HS-27A (cell line): ENCODE measurements around the gene TPSD1.
"Not testable (repeated sequence)": the region's sequence is repeated elsewhere in the genome, so short reads cannot be mapped to it uniquely, and the experiment has no call there.

Experiments used
- DNase-seq: peaks from one replicate; pipeline ENCODE4 v3.0.0-alpha.2; 2012; ENCODE audit warnings: low read depth, missing footprints

Gene TPSD1

DNA sequence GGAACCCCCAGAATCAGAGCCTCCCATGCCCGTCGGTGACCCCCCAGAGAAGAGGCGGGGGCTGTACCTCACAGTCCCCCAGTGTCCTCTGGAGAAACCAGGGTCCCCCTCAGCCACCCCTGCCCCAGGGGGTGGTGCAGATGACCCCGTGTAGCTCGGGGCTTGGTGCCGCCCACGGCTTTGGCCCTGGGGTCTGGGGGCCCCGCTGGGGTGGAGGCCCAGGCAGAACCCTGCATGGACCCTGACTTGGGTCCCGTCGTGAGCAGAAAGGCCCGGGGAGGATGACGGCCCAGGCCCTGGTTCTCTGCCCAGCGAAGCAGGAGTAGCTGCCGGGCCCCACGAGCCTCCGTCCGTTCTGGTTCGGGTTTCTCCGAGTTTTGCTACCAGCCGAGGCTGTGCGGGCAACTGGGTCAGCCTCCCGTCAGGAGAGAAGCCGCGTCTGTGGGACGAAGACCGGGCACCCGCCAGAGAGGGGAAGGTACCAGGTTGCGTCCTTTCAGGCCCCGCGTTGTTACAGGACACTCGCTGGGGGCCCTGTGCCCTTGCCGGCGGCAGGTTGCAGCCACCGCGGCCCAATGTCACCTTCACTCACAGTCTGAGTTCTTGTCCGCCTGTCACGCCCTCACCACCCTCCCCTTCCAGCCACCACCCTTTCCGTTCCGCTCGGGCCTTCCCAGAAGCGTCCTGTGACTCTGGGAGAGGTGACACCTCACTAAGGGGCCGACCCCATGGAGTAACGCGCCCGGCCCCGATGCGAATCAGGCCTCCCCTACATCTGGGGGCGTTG is 34.8 kb upstream of the TPSD1 start:
- DNase-seq = no peak

DNA sequence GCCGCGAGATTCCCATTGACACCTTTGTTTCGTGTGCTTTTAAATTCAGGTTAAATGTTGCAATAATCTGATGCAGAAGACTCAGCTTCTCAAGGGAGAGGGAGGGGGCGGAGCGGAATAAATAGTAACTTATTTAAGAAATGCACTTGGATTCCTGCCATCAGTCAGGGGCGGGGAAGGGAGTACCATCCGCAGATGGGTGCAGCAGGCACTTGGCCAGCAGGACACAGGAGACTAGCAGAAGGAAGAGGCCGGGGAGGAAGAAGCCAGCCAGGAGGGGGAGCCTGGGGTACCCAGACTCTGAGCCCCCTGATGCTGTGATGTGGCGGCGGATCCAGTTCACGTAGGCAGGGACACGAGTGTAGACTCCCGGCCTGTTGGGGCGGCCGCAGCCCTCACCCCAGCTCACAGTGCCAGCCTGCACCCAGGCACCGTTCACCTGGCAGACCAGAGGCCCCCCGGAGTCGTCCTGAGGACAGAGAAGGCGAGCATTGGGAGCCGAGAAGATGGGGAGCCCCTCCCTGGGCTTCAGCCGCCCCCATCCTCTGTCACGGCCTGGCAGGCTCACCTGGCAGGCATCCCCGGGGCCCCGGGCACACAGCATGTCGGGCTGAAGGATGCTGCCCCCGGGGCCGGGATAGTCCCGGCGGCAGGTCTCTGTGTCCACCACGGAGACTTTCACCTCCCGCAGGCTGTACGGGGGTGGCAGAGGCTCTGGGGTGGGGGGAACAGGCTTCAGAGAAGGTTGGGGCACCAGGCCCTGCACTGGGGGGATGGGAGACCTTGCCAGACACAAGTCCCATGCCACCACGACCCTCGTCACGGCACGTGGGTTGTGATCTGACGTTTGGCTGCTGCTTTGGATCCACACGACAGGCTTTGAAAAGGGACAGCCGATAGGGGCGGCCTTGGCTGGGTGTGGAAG is 34.0 kb upstream of the TPSD1 start:
- no peak for DNase-seq

DNA sequence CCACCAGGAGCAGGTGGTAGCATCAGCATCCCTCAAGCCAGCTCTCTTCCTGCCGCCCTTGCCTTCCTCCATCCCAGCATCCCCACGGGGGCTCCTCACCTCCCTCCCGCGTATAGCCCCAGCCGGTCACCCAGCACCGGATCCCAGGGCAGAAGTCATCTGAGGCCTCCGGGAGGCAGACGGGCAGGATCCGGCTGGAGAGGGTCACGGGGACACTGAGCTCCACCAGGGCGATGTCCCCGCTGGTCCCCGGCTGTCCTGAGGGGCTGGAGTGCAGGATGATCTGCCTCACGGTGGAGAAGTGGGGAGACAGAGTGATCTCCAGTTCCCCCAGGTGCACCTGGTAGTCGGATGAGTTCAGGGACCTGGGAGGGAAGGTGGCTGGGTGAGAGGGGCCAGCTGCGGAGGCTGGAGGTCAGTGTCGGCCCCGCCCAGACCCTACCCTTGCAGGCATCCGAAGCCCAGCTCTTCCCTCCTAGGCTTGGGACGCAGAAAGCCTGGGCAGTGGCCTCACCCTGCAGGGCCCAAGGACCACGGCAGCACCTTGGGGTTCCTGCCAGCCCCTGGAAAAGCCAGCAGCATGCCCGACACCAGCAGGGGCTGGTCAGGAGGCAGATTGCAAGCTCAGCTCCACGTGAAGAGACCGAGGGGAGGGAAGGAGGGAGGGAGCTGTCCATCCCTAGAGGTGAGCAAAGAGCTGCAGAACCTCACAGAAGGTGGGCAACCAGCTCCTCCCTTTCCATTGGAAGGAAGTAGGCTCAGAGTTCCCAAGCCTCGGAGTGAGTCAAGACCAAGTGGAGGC is 33.1 kb upstream of the TPSD1 start:
- no peak for DNase-seq

DNA sequence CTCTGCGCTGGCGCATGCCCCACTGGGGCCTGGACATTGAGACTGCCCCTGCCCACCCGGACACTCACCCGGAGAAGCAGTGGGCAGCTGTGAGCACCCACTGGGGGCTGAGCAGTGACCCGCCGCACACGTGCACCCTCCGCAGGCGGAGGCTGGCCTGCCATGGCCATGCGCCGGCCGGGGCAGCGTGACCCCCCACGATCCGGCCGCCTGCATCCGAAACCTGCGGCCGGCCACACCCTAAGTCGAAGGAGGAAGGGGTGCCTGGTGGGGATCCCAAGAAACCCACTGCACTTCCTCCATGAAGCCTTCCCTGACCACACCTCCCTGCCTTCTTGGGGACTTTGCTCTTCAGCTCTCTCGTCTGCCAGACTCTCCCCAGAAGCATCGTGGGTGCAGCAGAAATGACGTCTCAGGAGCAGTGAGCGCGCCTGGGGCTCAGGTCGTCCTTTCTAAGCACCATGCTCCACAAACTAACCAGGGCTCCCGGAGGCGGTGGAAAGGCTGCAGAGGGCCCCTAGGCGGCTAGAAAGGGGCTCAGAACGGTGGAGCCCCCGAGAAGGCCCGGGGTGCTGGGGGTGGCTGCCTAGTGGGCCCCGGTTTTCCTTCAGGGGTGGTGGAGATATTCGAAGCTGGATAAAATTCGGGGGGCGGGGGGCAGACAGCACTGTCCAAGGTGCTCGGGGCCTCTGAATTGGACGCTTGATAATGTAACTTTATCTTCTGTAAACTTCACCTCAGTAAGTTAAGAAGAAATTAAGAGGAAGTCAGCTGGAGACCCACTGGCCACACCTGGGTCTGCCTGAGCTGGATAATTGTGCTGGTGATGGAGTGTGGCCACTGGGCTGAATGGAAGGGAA is 32.3 kb upstream of the TPSD1 start:
- DNase-seq = no peak

DNA sequence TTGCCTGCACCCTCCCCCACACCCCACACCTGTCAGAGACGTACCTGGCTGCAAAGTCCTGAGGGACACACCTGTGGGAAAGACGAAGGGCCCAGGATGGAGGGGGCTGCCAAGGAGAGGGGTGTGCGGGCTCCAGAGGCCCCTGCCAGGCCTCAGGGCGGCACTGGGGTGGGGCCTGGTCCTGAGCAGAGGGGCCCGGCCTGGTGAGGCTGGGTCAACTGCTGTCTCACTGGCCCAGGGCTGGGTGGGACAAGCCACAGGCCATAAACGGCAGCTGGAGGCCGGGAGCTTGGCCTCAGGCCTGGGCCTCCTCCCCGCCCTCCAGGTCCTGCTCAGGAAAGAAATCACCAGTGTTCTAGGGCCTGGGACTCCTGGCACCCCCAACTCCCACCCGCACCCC is 31.3 kb upstream of the TPSD1 start:
- no peak for DNase-seq

DNA sequence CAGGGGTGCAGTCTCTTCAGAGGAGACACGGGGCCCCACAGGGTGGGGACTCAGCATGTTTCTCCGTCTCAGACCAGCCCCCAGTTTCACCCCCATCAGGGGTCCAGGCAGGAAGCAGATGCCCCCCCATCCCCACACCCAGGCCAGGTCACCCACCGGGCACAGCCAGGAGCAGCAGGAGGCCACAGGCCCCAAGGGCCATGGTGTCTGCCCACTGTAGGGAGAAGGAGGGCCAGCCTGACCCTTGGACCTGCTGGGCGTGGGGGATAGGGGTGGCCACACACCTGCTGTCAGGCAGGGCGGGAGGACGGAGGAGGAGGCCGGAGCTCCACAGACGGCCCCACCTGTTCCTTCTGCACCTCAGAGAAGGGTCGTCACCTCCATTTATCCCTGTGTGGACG is 30.8 kb upstream of the TPSD1 start, which contains the start of gene TPSG1:
TPSG1 (minus strand) TSS at position 218 of the 401 bp plus-strand sequence; CDS start at position 202, 16 bp downstream.
- no peak for DNase-seq

DNA sequence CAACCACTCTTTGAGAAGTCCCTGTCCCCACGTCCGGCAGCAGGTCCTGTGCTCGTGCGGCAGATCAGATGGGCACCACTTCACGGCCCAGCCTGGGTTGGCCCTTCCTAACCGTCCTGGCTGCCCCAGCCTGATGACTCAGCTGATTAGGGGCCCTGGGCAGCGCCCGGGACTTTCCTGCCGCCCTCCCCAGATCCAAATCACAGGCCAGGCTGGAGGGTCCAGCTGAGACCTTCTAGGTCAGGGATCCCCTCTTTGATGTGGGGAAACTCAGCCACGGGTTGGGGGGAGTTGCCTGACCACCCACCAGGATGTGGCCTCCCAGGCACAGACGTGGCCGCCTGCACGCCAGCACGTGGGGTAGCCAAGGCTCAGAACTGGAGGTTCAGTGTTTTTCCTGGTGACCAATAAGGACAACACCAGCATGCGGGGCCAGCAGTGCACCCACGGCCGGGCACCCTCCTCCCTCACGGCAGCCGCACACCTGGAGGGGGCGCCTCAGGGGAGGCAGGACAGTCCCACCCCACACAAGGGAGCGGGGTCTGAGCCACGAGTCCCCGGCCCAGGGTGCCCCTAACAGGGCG is 30.0 kb upstream of the TPSD1 start:
- not testable (repeated sequence) for DNase-seq

DNA sequence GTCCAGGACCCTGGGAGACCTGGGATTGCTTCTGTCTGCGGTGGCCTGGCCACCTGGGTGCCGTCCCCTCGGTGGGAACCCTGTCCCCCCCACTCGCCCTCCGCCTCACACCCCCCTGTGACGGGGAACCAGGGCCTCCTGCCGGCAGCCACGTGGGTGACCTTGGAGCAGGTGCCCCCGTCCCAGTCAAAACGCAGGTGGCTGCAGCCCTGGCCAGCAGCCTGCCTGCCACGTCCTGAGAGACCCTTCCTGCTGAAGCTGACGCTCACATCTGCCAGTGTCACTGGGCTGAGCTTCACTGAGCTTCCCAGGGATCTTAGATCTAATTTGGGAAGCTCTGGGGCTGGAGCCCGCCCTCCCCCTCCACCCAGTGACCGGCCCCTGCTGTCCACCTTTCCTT is 29.2 kb upstream of the TPSD1 start:
- DNase-seq = not testable (repeated sequence)

DNA sequence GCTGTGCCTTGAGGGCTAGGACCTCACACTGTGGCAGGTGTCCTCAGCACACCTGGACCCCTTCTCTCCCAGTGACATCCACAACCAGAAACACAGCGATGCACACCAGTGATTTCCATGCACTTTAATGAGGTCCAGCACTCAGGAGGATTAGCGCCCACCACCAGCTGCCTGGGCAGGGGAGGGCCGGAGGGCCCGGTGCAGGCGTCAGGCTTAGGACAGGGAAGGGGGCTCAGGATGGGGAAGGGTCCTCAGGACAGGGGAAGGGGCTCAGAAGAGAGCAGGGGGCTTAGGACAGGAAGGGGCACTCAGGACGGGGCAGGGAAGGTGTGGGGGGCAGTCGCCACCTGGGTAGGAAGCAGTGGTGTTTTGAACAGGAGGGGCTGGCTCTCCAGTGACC is 27.6 kb upstream of the TPSD1 start:
- DNase-seq = not testable (repeated sequence)

DNA sequence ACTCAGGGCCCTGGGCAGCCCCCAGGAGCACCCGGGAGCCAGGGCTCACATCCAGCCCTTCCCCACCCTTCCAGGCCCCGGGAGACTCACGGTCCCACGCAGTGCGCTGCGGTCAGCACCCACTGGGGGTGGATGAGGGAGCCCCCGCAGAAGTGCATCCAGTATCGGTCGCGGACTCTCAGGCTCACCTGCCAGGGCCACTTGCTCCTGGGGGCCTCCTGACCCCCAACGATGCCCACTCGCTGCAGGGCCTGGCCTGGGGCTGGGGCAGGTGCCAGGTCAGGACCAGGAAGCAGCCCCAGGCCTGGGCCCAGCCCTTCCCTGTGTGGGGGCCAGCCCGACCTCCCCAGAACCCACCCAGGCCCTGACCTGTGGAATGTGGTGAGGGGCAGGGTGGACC is 26.4 kb upstream of the TPSD1 start:
- DNase-seq = not testable (repeated sequence)

DNA sequence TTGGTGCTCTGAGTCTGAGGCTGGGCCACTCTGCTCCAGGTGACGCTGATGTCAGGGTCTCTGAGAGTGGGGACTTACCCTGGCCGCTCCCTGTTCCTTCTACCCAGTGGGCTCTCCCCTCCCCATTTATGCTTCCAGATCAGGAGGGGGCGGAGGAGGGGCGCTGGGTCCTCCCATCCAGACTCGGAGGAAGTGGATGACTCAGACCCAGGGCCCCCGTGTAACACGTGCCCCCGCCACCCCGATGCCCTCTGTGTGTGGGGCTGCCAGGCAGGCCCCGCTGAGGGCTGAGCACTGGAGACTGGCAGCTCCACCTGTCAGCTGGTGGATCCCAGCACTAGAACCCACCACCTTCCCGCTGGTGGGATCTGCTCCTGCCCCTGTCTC is 25.8 kb upstream of the TPSD1 start, which contains the start of gene TPSB2:
TPSB2 (minus strand) TSS at position 101 of the 387 bp plus-strand sequence. CDS start 233 bp downstream, outside the sequence.
- DNase-seq = not testable (repeated sequence)

DNA sequence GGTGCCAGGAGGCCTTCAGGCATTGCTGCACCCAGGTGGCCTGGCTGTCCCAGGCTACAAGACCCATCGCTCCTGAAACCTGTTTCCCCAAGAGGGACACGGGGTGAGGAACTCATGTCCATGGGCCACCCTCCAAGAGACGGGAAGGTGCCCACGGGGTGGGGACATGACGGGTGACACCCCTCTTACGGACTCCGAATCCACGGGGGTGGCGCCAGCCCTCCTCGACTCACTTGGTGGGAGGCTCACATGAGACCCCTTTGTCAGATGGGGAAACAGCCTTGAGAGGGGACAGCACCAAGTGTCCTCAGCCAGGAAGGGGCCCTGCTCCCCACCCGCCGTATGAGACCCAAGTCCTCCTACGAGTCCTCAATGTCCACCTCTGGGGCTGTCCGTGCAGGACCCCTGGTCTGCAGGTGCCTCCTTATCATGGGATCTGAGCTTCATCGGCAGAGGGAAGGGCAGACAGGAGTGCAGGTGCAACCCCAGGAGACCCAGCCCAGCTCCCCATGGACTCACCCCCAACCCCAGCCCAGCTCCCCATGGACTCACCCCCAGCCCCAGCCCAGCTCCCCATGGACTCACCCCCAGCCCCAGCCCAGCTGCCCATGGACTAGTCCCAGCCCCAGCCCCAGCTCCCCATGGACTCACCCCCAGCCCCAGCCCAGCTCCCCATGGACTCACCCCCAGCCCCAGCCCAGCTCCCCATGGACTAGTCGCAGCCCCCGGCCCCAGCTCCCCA is 25.2 kb upstream of the TPSD1 start:
- not testable (repeated sequence) for DNase-seq

DNA sequence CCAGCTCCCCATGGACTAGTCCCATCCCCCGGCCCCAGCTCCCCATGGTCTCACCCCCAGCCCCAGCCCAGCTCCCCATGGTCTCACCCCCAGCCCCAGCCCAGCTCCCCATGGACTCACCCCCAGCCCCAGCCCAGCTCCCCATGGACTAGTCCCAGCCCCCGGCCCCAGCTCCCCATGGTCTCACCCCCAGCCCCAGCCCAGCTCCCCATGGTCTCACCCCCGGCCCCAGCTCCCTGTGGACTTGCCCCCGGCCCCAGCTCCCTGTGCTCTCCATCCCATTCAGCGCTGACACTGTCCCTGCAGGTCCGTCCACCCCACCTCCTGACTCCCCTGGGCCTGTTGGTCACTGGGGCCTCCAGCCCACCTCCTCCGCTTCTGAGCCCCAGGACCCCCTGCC is 24.6 kb upstream of the TPSD1 start:
- DNase-seq = not testable (repeated sequence)

DNA sequence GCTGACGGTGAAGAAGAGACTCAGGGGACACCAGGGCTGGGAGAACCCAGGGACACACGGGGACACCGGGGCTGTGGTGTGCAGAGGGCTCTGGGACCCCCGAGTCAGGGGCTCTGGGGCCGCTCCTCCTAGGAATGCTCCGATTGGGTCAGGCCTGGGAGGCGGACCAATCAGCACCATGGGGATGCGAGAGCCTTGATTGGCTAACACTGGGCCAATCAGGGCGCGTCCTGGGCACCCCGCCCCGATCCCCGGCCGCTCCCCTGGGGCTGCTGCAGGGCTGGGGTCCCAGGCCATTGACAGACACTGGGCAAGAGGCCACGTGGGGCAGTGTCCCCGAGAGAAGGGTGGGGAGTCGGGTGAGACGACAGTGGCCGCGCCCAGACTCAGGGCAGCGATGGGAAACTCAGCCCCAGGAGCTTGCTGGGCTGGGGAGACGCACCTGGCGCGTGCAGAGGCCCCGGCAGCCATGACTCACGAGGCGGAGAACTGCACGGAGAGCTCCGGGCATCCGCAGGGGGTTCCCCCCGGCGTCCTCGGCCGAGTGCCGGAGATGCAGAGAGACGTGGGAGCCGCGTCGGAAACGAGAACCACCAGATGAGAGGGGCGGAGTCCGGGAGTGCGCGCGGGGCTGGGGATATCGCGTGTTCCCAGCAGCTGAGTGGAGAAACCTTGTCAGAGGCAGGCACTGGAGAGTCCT is 23.7 kb upstream of the TPSD1 start:
- DNase-seq = not testable (repeated sequence)

DNA sequence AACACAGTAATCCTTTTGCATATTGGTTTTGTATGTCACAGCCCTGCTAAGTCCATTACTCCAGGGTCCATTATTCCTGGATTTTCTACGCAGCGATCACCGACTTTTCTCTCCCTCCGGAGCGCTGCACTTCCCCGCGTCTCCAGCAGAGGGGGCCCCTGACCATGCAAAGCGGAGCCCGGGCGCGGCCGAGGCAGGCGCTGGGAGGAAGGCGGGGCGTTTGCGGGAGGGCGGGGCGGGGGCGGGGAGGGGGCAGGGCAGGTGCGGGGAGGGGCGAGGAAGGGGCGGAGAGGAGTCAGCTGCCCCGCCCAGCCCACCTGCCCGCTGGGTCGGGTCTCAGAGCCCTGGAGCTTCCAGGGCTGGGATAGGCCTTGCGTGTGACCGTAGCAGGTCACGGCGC is 19.2 kb upstream of the TPSD1 start:
- not testable (repeated sequence) for DNase-seq

DNA sequence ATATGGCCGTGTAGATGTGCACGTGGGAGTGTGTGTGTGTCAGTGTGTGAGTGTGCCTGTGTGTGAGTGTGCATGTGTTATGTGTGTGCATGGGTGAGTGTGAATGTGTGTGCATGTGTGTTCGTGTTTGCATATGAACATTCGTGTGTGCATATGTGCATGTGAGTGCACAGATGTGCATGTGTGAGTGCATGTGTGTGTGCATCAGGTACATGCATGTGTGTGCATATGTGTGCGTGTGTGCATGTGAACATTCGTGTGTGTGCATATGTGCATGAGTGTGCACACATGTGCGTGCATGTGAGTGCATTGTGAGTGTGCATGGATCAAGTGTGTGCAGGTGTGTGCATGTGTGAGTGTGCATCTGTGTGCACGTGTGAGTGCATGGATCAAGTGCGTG is 17.9 kb upstream of the TPSD1 start:
- no peak for DNase-seq

DNA sequence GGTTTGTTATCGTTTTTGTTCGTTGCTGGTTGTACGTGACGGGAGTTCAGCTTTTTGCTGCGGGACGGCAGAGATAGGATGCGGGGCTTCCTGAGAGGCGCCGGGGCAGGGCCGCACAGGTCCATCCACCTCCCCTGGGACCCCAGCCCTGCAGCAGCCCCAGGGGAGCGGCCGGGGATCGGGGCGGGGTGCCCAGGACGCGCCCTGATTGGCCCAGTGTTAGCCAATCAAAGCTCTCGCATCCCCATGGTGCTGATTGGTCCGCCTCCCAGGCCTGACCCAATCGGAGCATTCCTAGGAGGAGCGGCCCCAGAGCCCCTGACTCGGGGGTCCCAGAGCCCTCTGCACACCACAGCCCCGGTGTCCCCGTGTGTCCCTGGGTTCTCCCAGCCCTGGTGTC is 17.0 kb upstream of the TPSD1 start:
- DNase-seq = not testable (repeated sequence)

DNA sequence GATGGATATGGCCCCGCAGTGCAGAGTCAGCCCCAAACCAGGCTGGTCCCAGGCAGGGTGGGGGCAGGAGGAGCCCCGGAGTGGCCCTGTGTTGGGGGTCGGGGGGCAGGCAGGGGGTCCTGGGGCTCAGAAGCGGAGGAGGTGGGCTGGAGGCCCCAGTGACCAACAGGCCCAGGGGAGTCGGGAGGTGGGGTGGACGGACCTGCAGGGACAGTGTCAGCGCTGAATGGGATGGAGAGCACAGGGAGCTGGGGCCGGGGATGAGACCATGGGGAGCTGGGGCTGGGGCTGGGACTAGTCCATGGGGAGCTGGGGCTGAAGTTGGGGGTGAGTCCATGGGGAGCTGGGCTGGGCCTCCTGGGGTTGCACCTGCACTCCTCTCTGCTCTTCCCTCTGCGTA is 16.3 kb upstream of the TPSD1 start:
- not testable (repeated sequence) for DNase-seq

DNA sequence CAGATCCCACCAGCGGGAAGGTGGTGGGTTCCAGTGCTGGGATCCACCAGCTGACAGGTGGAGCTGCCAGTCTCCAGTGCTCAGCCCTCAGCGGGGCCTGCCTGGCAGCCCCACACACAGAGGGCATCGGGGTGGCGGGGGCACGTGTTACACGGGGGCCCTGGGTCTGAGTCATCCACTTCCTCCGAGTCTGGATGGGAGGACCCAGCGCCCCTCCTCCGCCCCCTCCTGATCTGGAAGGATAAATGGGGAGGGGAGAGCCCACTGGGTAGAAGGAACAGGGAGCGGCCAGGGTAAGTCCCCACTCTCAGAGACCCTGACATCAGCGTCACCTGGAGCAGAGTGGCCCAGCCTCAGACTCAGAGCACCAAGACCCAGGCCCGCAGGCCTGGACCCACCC is 15.4 kb upstream of the TPSD1 start, which contains the start of gene TPSAB1:
TPSAB1 (plus strand) TSS at position 270 of the 400 bp plus-strand sequence. CDS start 234 bp downstream, outside the sequence.
- DNase-seq = not testable (repeated sequence)
